Right atrium auricular region (tissue), 2 donors: ENCODE results near the gene C1orf167. TPM values are rescaled to one million over a fixed set of nuclear protein-coding genes. Genes with fewer than 3 reads are reported as not detected.
A peak's percentile ranks its signal among the peaks of the same experiment; 100 is the strongest.

Source experiments
- DNase-seq: peaks from one replicate; pipeline ENCODE4 v3.0.0-alpha.2; 2019; ENCODE audit warnings: low spot score
- H3K27ac ChIP-seq, 2 donors: fragments of 200-600 bp; sonication (generic); 1 replicate in 1 of 2; 2 replicates in 1 of 2; pipeline ENCODE4 v1.5.1; 2016 to 2019
- H3K27me3 ChIP-seq, 2 donors: fragments of 200-600 bp; sonication (generic); one replicate each; pipeline versions ENCODE4 v1.5.1 to v1.6.0; 2017 to 2019
- H3K36me3 ChIP-seq: fragments of 200-600 bp; sonication (generic); one replicate; pipeline ENCODE4 v1.5.1; 2016
- H3K4me1 ChIP-seq, 2 donors: fragments of 200-600 bp; sonication (generic); one replicate each; pipeline versions ENCODE4 v1.5.1 to v1.6.0; 2017 to 2019
- H3K4me3 ChIP-seq, 2 donors: fragments of 200-600 bp; sonication (generic); 1 replicate in 1 of 2; 2 replicates in 1 of 2; pipeline ENCODE4 v1.5.1; 2017 to 2019; ENCODE audit warnings: mild to moderate bottlenecking in 1 of 2, moderate library complexity in 1 of 2
- H3K9me3 ChIP-seq, 2 donors: fragments of 200-600 bp; sonication (generic); one replicate each; pipeline ENCODE4 v1.5.1; 2019
- total RNA-seq, 2 donors: library from RNA; depleted of rRNA; stranded (reverse); fragments of >200 nt; gene quantifications; one replicate each; pipeline ENCODE4 v1.1.0, GENCODE V29; 2016
- TF ChIP-seq, protein P1 (sequence below), 2 donors: fragments of 200-600 bp; sonication (generic); IDR thresholded peaks; one replicate each; pipeline ENCODE4 v1.5.1; 2019; ENCODE audit warnings: antibody characterized with exemption in 2 of 2

Gene C1orf167
- total RNA-seq, 2 donors from 2014 or later = 0.85 to 1.7 TPM

- no peak overlapping the region for H3K27ac ChIP-seq
- H3K4me1 ChIP-seq = peaks cover 0 to 16% of the 10 kb centered on the region in 2 donors
- no peaks in the 10 kb centered on the region for H3K27me3 ChIP-seq
- peaks cover 90% of the 10 kb centered on the region for H3K36me3 ChIP-seq
- TF ChIP-seq, protein P1, sequence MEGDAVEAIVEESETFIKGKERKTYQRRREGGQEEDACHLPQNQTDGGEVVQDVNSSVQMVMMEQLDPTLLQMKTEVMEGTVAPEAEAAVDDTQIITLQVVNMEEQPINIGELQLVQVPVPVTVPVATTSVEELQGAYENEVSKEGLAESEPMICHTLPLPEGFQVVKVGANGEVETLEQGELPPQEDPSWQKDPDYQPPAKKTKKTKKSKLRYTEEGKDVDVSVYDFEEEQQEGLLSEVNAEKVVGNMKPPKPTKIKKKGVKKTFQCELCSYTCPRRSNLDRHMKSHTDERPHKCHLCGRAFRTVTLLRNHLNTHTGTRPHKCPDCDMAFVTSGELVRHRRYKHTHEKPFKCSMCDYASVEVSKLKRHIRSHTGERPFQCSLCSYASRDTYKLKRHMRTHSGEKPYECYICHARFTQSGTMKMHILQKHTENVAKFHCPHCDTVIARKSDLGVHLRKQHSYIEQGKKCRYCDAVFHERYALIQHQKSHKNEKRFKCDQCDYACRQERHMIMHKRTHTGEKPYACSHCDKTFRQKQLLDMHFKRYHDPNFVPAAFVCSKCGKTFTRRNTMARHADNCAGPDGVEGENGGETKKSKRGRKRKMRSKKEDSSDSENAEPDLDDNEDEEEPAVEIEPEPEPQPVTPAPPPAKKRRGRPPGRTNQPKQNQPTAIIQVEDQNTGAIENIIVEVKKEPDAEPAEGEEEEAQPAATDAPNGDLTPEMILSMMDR (IDR thresholded peaks at IDR 0.05) = no peak
- H3K4me3 ChIP-seq = no peak overlapping the region
- DNase-seq = no peak
- no peaks in the 10 kb centered on the region for H3K9me3 ChIP-seq
Measured at GRCh38 chr1:11835441-11836225, 73.6 kb downstream of the C1orf167 start.

DNA sequence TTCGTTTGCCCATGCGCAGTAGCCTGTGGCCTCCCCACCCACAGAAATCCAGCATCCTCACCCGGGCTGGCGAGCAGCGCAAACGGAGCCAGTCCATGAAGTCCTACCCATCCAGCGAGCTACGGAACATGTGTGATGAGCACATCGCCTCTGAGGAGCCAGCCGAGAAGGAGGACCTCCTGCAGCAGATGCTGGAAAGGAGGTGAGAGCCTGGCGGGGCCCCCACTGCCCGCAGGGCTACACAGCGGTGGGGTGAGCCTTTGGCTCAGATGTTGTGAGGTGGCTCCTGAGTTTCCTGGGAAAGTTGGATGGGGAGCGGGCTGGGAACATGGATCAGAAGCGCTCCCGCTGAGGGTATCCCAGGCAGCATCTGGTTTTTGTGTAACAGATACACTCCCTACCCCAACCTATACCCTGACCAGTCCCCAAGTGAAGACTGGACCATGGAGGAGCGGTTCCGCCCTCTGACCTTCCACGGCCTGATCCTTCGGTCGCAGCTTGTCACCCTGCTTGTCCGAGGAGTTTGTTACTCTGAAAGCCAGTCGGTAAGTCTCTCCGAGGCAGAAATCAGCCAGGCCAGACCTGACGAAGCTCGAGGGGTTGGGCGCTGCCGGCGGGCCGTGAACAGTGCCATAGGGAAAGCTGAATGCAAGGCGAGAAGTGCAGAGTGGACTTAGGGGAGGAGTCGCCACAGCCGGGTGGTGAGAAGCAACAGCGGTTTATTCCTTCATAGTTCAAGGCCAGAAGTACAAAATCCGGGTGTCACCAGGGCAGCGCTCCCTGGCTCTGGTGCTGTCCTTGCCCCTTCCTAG, 75.2 kb downstream of the C1orf167 start:
- no peaks in the 10 kb centered on the region for H3K9me3 ChIP-seq
- H3K36me3 ChIP-seq = peaks cover 94% of the 10 kb centered on the region
- no peak for DNase-seq

DNA sequence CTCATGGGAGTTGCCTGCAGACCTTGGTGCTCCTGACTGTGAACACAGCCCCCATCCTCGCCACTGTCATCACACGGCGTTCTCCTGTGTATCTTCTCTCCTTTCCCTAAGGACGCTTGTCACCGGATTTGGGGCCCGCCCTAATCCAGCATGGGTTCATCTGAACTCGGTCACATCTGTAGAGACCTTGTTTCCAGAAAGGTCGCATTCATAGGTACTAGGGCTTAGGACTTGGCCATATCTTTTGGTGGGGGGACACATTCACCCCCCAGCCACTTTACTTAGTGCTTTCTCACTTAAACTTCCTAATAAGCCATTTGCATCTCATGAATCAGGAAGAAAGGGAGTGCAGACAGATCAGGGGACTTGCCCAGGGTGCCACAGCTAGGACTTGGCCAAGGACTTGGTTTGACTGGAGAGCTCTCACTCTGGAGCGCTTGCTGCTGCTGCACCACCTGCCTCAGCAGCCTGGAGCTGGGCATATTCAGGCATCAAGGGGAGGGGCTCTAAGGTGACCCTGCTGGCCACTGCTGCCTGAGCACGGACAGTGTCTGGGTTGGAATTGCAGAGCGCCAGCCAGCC, 75.9 kb downstream of the C1orf167 start:
- TF ChIP-seq, protein P1 (IDR thresholded peaks at IDR 0.05) = no peak
- peaks cover 91% of the 10 kb centered on the region for H3K36me3 ChIP-seq

More for the DNA sequence above, 75.2 kb downstream of the C1orf167 start:
- H3K4me3 ChIP-seq = no peak overlapping the region
- peaks cover 0 to 31% of the 10 kb centered on the region in 2 donors for H3K4me1 ChIP-seq
- no peak overlapping the region for H3K27ac ChIP-seq
- H3K27me3 ChIP-seq = no peaks in the 10 kb centered on the region
- TF ChIP-seq, protein P1 (IDR thresholded peaks at IDR 0.05) = no peak

DNA sequence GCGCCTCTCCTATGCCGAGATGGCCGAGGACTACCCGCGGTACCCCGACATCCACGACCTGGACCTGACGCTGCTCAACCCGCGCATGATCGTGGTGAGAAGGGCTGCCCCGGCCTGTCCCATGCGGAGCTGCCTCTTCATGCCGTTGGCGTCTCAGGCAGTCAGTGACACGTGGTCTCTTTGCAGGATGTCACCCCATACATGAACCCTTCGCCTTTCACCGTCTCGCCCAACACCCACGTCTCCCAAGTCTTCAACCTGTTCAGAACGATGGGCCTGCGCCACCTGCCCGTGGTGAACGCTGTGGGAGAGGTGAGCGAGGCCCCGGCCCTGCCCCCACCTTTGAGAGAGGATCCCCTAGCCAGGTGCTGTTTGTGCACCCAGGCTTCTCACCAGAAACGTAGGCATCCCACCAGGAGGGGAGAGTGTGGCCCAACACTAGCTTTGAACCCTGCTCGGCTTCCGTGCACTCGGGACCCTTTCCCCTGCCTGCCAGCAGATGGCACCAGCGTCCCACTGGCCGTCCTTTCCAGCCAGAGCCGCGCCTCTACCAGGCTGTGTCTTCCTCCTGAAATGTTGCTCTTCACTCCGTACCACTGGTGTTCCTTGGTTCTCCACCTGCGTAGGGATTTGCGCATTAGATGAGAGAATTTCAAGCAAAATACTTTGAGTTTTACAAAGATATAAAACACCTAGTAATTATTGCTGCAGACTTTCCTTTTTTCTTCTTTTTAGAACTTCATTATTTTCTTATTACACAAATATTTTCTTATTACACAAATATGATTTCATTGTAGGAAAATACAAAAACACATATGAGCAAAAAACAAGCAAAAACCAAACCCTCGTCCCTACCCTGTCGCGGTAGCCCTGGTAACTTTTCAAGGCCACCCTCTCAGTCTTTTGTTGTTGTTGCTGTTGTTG, 76.6 kb downstream of the C1orf167 start:
- Histone ChIP-seq H3K9me3 (no peaks in the 10 kb centered on the region), H3K27me3 (no peaks in the 10 kb centered on the region), H3K27ac (peak overlapping the region; percentile 85 to 92), H3K4me3 (no peak overlapping the region), H3K4me1 (peaks cover 0 to 44% of the 10 kb centered on the region in 2 donors), H3K36me3 (peaks cover 85% of the 10 kb centered on the region)
- TF ChIP-seq, protein P1 (IDR thresholded peaks at IDR 0.05) = peak; percentile 94 to 99
- no peak for DNase-seq

More for the DNA sequence above, 75.9 kb downstream of the C1orf167 start:
- Histone ChIP-seq H3K9me3 (no peaks in the 10 kb centered on the region), H3K4me3 (no peak overlapping the region), H3K27me3 (no peaks in the 10 kb centered on the region), H3K27ac (no peak overlapping the region), H3K4me1 (peaks cover 0 to 38% of the 10 kb centered on the region in 2 donors)
- no peak for DNase-seq

Other genes with a start within 250 kb of the C1orf167 start
- gene FBXO2, start 107.8 kb upstream of the C1orf167 start, total RNA-seq = 10 to 100 TPM in 1 of 2 donors, 1 to 10 TPM in 1; 2.5 to 16.7 TPM
- gene FBXO44, start 107.3 kb upstream of the C1orf167 start, total RNA-seq = 10 to 100 TPM; 15.5 to 20.5 TPM
- 10 to 100 TPM in 1 of 2 donors, 1 to 10 TPM in 1; 8.0 to 10.8 TPM for gene FBXO6, start 98.0 kb upstream of the C1orf167 start, total RNA-seq
- gene MAD2L2, start 81.0 kb upstream of the C1orf167 start, total RNA-seq = 10 to 100 TPM; 18.7 to 31.1 TPM
- not detected for gene DRAXIN, start 70.5 kb upstream of the C1orf167 start, total RNA-seq
- gene AGTRAP, start 26.1 kb upstream of the C1orf167 start, total RNA-seq = 10 to 100 TPM; 20.8 to 47.2 TPM
- 10 to 100 TPM; 38.5 to 53.9 TPM for gene MTHFR, start 43.8 kb downstream of the C1orf167 start, total RNA-seq
- 10 to 100 TPM; 14.8 to 15.2 TPM for gene CLCN6, start 44.0 kb downstream of the C1orf167 start, total RNA-seq
- gene NPPA, start 85.6 kb downstream of the C1orf167 start, total RNA-seq = over 10,000 TPM; 98,870 to 132,613 TPM
- over 10,000 TPM in 1 of 2 donors, 1,000 to 10,000 TPM in 1; 1,081 to 10,488 TPM for gene NPPB, start 96.8 kb downstream of the C1orf167 start, total RNA-seq
- gene KIAA2013, start 164.2 kb downstream of the C1orf167 start, total RNA-seq = 10 to 100 TPM; 70.8 to 73.2 TPM
- 10 to 100 TPM; 56.1 to 58.1 TPM for gene PLOD1, start 172.5 kb downstream of the C1orf167 start, total RNA-seq
- 100 to 1,000 TPM; 367 to 466 TPM for gene MFN2, start 218.3 kb downstream of the C1orf167 start, total RNA-seq